Caco-2 (cell line): ENCODE data around the gene TOR4A. TPM values are rescaled to one million over a fixed set of nuclear protein-coding genes. Genes with fewer than 3 reads are reported as not detected.

Experiments
- BruUV-seq: library from RNA; stranded (reverse); fragments of 400-500 nt; replicated peaks from 2 replicates; lab custom pipeline; 2021; lab: Mats Ljungman, UMichigan
- CTCF ChIA-PET: fragments of 300-600 bp; sonication (Branson Sonifier 250); formaldehyde crosslinking; loops from one replicate; lab custom pipeline; 2022; ENCODE audit warnings: antibody characterized with exemption; lab: Charles Lee
- POLR2A ChIA-PET: fragments of 300-600 bp; sonication (Branson Sonifier 250); formaldehyde crosslinking; loops from one replicate; lab custom pipeline; 2022; ENCODE audit warnings: antibody characterized with exemption; lab: Charles Lee
- DNase-seq, 2 experiments: peaks; one replicate each; pipeline versions ENCODE4 v3.0.0 to v3.0.0-alpha.2; 2020 to 2022
- H3K27me3 ChIP-seq: replicated peaks from 2 replicates; pipeline ENCODE4 v1.6.0; 2011; ENCODE audit warnings: low read length; ENCODE audit not compliant: control insufficient read depth, insufficient read depth
- H3K36me3 ChIP-seq: 2 replicates; pipeline ENCODE4 v1.5.1; 2011; ENCODE audit warnings: low read length; ENCODE audit not compliant: control insufficient read depth, insufficient read depth
- H3K4me1 ChIP-seq: fragments of 250-450 bp; sonication (Bioruptor Pico); 2 replicates; pipeline ENCODE4 v1.5.1; 2020; ENCODE audit warnings: mild to moderate bottlenecking
- H3K4me3 ChIP-seq: 2 replicates; pipeline ENCODE4 v1.5.1; 2011; ENCODE audit warnings: low read depth, mild to moderate bottlenecking, control low read depth, low read length
- H3K9me3 ChIP-seq: fragments of 250-450 bp; sonication (Bioruptor Pico); 2 replicates; pipeline ENCODE4 v1.5.1; 2020; ENCODE audit warnings: mild to moderate bottlenecking, moderate library complexity
- H3K27ac Mint-ChIP-seq: one replicate; pipeline ENCODE4 v1.8.0; 2022; ENCODE audit warnings: mixed read lengths; ENCODE audit not compliant: unreplicated experiment
- H3K27me3 Mint-ChIP-seq: one replicate; pipeline ENCODE4 v1.8.0; 2022; ENCODE audit warnings: mixed read lengths; ENCODE audit not compliant: insufficient read depth, unreplicated experiment
- H3K36me3 Mint-ChIP-seq: one replicate; pipeline ENCODE4 v1.8.0; 2022; ENCODE audit warnings: mild to moderate bottlenecking, mixed read lengths; ENCODE audit not compliant: insufficient read depth, unreplicated experiment
- H3K4me1 Mint-ChIP-seq: one replicate; pipeline ENCODE4 v1.8.0; 2022; ENCODE audit warnings: low read depth, mixed read lengths; ENCODE audit not compliant: unreplicated experiment
- H3K4me3 Mint-ChIP-seq: one replicate; pipeline ENCODE4 v1.8.0; 2022; ENCODE audit warnings: mild to moderate bottlenecking, moderate library complexity, mixed read lengths; ENCODE audit not compliant: unreplicated experiment
- H3K9me3 Mint-ChIP-seq: one replicate; pipeline ENCODE4 v1.8.0; 2022; ENCODE audit warnings: mixed read lengths; ENCODE audit not compliant: unreplicated experiment
- intact Hi-C: fragments of 100-400 bp; cut with micrococcal nuclease; formaldehyde crosslinking; loops from one replicate; pipeline ENCODE4 v1.10.0; 2022; ENCODE audit not compliant: unreplicated experiment
- total RNA-seq: library from RNA; stranded (reverse); gene quantifications from 2 replicates; pipeline ENCODE4 v1.2.3, GENCODE V29; 2022
- TF ChIP-seq, protein P1 (sequence below), 2 experiments: fragments of 200-600 bp in 1 of 2; IDR thresholded peaks; 1 replicate in 1 of 2; 2 replicates in 1 of 2; pipeline versions ENCODE4 v1.5.1 to v1.8.0; 2011 to 2022; ENCODE audit warnings: antibody characterized with exemption in 1 of 2, control low read depth in 1 of 2, inconsistent platforms in 1 of 2, low read depth in 1 of 2, low read length in 1 of 2, mild to moderate bottlenecking in 1 of 2, moderate library complexity in 1 of 2; ENCODE audit not compliant: insufficient read depth in 1 of 2, severe bottlenecking in 1 of 2, unreplicated experiment in 1 of 2

The TOR4A gene
- total RNA-seq, 1 experiment from 2014 or later = 1.8 TPM

DNA sequence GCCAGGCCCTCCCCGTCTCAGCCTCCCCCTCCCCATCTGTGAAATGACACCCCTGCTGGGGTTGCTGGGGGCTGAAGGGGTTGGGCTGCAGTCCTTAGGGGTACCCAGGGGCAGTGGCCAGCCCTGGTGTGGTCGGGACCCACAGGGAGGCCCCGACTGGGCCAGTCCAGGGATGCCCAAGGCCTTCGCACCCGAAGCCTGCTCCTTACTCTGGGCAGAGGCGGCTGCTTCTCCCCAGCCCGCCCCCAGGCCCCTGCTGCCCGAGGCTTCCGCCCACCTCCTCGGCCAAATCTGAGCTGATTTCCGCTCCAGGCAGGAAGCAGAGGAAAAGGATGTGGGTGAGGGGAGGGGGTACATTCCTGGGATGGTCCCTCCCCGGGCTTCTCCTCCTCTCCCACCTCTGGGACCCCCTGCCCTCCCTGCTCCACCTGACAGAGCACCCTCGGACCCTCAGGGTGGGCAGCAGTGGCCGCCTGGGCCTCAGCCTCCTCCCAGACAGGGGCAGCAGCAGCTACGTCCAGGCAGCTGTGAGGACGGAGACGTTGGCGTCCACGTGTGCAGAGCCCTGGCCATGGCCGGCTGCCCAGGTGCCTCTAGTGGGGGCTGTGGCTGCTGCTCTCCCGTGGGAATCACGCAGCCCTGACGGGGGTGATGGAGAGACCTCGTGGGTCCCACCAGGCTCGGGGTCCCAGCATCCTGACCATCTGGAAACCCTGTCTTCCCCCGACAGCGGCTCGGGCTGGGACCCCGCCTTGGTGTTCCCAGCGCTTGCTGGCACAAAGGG, 28.7 kb downstream of the TOR4A start:
- peak in 1 of 2 experiments; percentile 34 for DNase-seq
- POLR2A ChIA-PET = interaction anchor here (0.6 kb wide), 2 partner anchors 153 to 207 kb away, joined by 4 to 5 read pairs; no protein-coding TSS in a partner anchor
- BruUV-seq = no TSS peak

DNA sequence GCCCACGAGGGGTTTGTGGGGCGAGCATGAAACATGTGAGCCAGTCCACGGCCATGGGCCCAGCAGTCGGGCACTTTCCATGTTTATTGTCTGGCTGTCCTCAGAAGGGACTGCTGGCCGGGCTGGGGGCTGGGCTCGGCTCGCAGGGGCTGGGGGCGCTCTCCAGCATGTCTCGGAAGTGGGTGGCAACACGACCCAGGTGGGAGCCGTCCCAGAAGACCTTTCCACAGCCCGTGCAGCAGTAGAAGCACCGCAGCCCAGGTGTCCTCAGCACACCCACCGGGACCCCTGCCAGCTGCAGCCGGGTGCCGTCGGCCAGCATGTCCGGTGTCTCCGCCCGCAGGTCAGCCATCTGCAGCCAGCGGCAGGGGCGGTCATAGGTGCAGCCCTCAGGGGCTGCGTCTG, 29.3 kb downstream of the TOR4A start:
- POLR2A ChIA-PET = interaction anchor here (0.6 kb wide), 2 partner anchors 153 to 206 kb away, joined by 4 to 5 read pairs; no protein-coding TSS in a partner anchor
- Histone ChIP-seq H3K36me3 (no peaks in the 10 kb centered on the region), H3K4me3 (no peak overlapping the region), H3K27me3 (no peaks in the 10 kb centered on the region), H3K4me1 (peaks cover 38% of the 10 kb centered on the region), H3K9me3 (no peaks in the 10 kb centered on the region)
- TF ChIP-seq, protein P1, sequence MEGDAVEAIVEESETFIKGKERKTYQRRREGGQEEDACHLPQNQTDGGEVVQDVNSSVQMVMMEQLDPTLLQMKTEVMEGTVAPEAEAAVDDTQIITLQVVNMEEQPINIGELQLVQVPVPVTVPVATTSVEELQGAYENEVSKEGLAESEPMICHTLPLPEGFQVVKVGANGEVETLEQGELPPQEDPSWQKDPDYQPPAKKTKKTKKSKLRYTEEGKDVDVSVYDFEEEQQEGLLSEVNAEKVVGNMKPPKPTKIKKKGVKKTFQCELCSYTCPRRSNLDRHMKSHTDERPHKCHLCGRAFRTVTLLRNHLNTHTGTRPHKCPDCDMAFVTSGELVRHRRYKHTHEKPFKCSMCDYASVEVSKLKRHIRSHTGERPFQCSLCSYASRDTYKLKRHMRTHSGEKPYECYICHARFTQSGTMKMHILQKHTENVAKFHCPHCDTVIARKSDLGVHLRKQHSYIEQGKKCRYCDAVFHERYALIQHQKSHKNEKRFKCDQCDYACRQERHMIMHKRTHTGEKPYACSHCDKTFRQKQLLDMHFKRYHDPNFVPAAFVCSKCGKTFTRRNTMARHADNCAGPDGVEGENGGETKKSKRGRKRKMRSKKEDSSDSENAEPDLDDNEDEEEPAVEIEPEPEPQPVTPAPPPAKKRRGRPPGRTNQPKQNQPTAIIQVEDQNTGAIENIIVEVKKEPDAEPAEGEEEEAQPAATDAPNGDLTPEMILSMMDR (IDR thresholded peaks at IDR 0.05; ENCODE audit: insufficient read depth in 1 of 2, low read depth in 1 of 2, low read length in 1 of 2, severe bottlenecking in 1 of 2, unreplicated experiment in 1 of 2) = no peak
- H3K4me1 Mint-ChIP-seq = no peaks in the 10 kb centered on the region
- H3K27ac Mint-ChIP-seq = no peak overlapping the region
- H3K4me3 Mint-ChIP-seq = no peak overlapping the region
- intact Hi-C loops = no loop called here
- CTCF ChIA-PET = no interaction called here
- peaks cover 6% of the 10 kb centered on the region for H3K36me3 Mint-ChIP-seq
- BruUV-seq = no TSS peak
- no peaks in the 10 kb centered on the region for H3K9me3 Mint-ChIP-seq
- no peaks in the 10 kb centered on the region for H3K27me3 Mint-ChIP-seq
- no peak for DNase-seq

More for the DNA sequence above, 28.7 kb downstream of the TOR4A start:
- intact Hi-C loops = no loop called here
- Mint-ChIP-seq H3K36me3 (peaks cover 11% of the 10 kb centered on the region), H3K27me3 (no peaks in the 10 kb centered on the region), H3K4me3 (no peak overlapping the region), H3K27ac (no peak overlapping the region), H3K4me1 (no peaks in the 10 kb centered on the region), H3K9me3 (no peaks in the 10 kb centered on the region)
- Histone ChIP-seq H3K9me3 (no peaks in the 10 kb centered on the region), H3K4me1 (peaks cover 32% of the 10 kb centered on the region), H3K36me3 (no peaks in the 10 kb centered on the region), H3K4me3 (no peak overlapping the region), H3K27me3 (no peaks in the 10 kb centered on the region)
- CTCF ChIA-PET = no interaction called here
- TF ChIP-seq, protein P1 (IDR thresholded peaks at IDR 0.05; ENCODE audit: insufficient read depth in 1 of 2, low read depth in 1 of 2, low read length in 1 of 2, severe bottlenecking in 1 of 2, unreplicated experiment in 1 of 2) = no peak

DNA sequence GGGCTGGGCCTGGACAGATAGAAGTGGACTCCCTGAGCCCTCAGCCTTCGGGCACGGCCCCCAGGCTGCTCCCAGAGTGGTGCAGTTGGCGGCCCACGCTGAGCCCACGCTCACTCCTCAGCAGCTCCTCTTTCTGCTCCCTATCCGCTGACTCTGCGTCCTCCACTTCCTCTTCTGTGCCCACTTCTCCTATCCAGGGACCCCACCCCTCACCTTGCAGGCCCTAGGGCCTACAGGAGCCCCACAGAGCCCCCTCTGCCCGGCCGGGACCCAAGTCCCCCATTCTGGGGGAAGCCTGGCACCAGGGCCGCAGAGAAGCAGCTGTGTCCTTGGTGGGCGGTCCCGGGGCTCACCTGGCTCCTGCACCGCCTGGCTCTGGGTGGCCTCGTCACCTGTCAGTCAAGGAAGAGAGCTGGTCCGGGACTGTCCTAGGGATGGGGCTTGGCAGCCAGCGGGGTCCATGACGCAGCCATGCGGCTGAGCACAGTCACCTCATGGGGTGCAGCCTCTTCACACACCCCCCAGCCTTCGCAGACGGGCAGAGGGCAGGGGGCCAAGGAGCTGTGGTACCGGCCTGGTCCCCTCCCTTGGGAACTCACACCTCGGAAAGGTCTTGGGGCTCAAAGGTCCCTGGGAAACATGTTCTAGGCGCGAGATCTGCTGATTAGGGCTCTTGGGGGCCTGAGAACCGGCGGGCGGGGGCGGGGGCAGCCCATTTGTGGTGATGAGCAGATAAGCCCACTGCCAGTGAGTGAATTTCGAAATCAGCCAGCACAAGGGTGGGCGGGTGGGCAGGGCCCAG, 29.9 kb downstream of the TOR4A start:
- ChIA-PET CTCF (interaction anchor here (0.8 kb wide), 2 partner anchors 11 to 519 kb away, joined by 3 to 5 read pairs; no protein-coding TSS in a partner anchor), POLR2A (interaction anchor here (0.5 to 0.6 kb wide), 2 partner anchors 12 to 125 kb away, joined by 3 to 5 read pairs; no protein-coding TSS in a partner anchor)
- H3K36me3 ChIP-seq = no peaks in the 10 kb centered on the region
- Mint-ChIP-seq H3K9me3 (no peaks in the 10 kb centered on the region), H3K27ac (no peak overlapping the region), H3K4me3 (no peak overlapping the region), H3K27me3 (no peaks in the 10 kb centered on the region), H3K36me3 (peaks cover under 1% of the 10 kb centered on the region), H3K4me1 (no peaks in the 10 kb centered on the region)
- DNase-seq = peak in 1 of 2 experiments; percentile 51
- no peak overlapping the region for H3K4me3 ChIP-seq
- TF ChIP-seq, protein P1 (IDR thresholded peaks at IDR 0.05; ENCODE audit: insufficient read depth in 1 of 2, low read depth in 1 of 2, low read length in 1 of 2, severe bottlenecking in 1 of 2, unreplicated experiment in 1 of 2) = no peak
- H3K9me3 ChIP-seq = no peaks in the 10 kb centered on the region
- no peaks in the 10 kb centered on the region for H3K27me3 ChIP-seq
- peaks cover 38% of the 10 kb centered on the region for H3K4me1 ChIP-seq
- no TSS peak for BruUV-seq
- intact Hi-C loops = no loop called here
